SK-N-SH treated with all-trans-retinoic acid at 6 μM for 48 hours (cell line): ENCODE measurements around the gene CFAP161.

Experiments
- ATAC-seq: fragments of 200-7000 bp; cut with Tn5 transposase; 3 replicates; pipeline ENCODE4 v1.9.1; 2020; ENCODE audit warnings: mild to moderate bottlenecking, moderate library complexity
- ARNTL ChIP-seq: fragments of 450-650 bp; formaldehyde crosslinking; IDR thresholded peaks from 2 replicates; pipeline ENCODE4 v1.5.0; 2020; ENCODE audit warnings: low read depth, mild to moderate bottlenecking, moderate library complexity, borderline replicate concordance
- BACH2 ChIP-seq: fragments of 250-450 bp; sonication (Bioruptor Pico); IDR thresholded peaks from 2 replicates; pipeline ENCODE4 v1.9.0; 2021; ENCODE audit warnings: mild to moderate bottlenecking, borderline replicate concordance
- CSDC2 ChIP-seq: fragments of 250-450 bp; sonication (Bioruptor Pico); IDR thresholded peaks from 2 replicates; pipeline ENCODE4 v1.5.0; 2020; ENCODE audit warnings: mild to moderate bottlenecking, moderate library complexity
- ESRRG ChIP-seq: fragments of 250-450 bp; sonication (Bioruptor Pico); IDR thresholded peaks from 2 replicates; pipeline ENCODE4 v1.6.1; 2021; ENCODE audit warnings: mild to moderate bottlenecking
- GLIS3 ChIP-seq: fragments of 250-450 bp; sonication (Bioruptor Pico); IDR thresholded peaks from 2 replicates; pipeline ENCODE4 v1.5.0; 2020; ENCODE audit warnings: mild to moderate bottlenecking, moderate library complexity
- ISL1 ChIP-seq: fragments of 250-450 bp; sonication (Bioruptor Pico); IDR thresholded peaks from 2 replicates; pipeline ENCODE4 v2.1.2; 2022; ENCODE audit warnings: mild to moderate bottlenecking, moderate library complexity
- OSR1 ChIP-seq: fragments of 250-450 bp; sonication (Bioruptor Pico); IDR thresholded peaks from 2 replicates; pipeline ENCODE4 v1.8.0; 2022; ENCODE audit warnings: moderate library complexity, mild to moderate bottlenecking, inconsistent platforms
- POU6F1 ChIP-seq: fragments of 250-450 bp; sonication (Bioruptor Pico); IDR thresholded peaks from 2 replicates; pipeline ENCODE4 v1.8.0; 2021; ENCODE audit warnings: low read depth, mild to moderate bottlenecking, moderate library complexity, borderline replicate concordance
- PPARA ChIP-seq: fragments of 250-450 bp; sonication (Bioruptor Pico); IDR thresholded peaks from 2 replicates; pipeline ENCODE4 v1.5.0; 2020; ENCODE audit warnings: mild to moderate bottlenecking, borderline replicate concordance
- RARB ChIP-seq: fragments of 250-450 bp; sonication (Bioruptor Pico); IDR thresholded peaks from 2 replicates; pipeline ENCODE4 v1.8.0; 2021; ENCODE audit warnings: mild to moderate bottlenecking, moderate library complexity
- TCF4 ChIP-seq: fragments of 250-450 bp; sonication (Bioruptor Pico); IDR thresholded peaks from 2 replicates; pipeline ENCODE4 v1.8.0; 2021; ENCODE audit warnings: mild to moderate bottlenecking, moderate library complexity, borderline replicate concordance
- TOX ChIP-seq: fragments of 250-450 bp; sonication (Bioruptor Pico); IDR thresholded peaks from 2 replicates; pipeline ENCODE4 v1.8.0; 2021; ENCODE audit warnings: mild to moderate bottlenecking, moderate library complexity, borderline replicate concordance
- ZC3H10 ChIP-seq: fragments of 250-450 bp; sonication (Bioruptor Pico); IDR thresholded peaks from 2 replicates; pipeline ENCODE4 v1.5.1; 2021; ENCODE audit warnings: mild to moderate bottlenecking, moderate library complexity
- ZFP3 ChIP-seq: fragments of 250-450 bp; sonication (Bioruptor Pico); IDR thresholded peaks from 2 replicates; pipeline ENCODE4 v1.5.0; 2020; ENCODE audit warnings: mild to moderate bottlenecking, moderate library complexity
- ZFP30 ChIP-seq: fragments of 450-650 bp; formaldehyde crosslinking; IDR thresholded peaks from 2 replicates; pipeline ENCODE4 v1.5.0; 2022; ENCODE audit warnings: mild to moderate bottlenecking, moderate library complexity
- ZNF565 ChIP-seq: fragments of 450-650 bp; formaldehyde crosslinking; conservative IDR thresholded peaks from 2 replicates; pipeline ENCODE4 v1.5.0; 2020; ENCODE audit warnings: low read depth, mild to moderate bottlenecking, moderate library complexity
- ZNF70 ChIP-seq: fragments of 450-650 bp; formaldehyde crosslinking; IDR thresholded peaks from 2 replicates; pipeline ENCODE4 v1.5.0; 2020; ENCODE audit warnings: mild to moderate bottlenecking, moderate library complexity
- ZNF8 ChIP-seq: fragments of 450-650 bp; formaldehyde crosslinking; IDR thresholded peaks from 2 replicates; pipeline ENCODE4 v1.5.0; 2020; ENCODE audit warnings: mild to moderate bottlenecking, moderate library complexity
- TF ChIP-seq, protein P1 (sequence below): fragments of 250-450 bp; sonication (Bioruptor Pico); IDR thresholded peaks from 2 replicates; pipeline ENCODE4 v1.8.0; 2020; ENCODE audit warnings: mild to moderate bottlenecking, moderate library complexity, borderline replicate concordance
- TF ChIP-seq, protein P2 (sequence below): fragments of 250-450 bp; sonication (Bioruptor Pico); IDR thresholded peaks from 2 replicates; pipeline ENCODE4 v1.5.1; 2020; ENCODE audit warnings: low read depth, mild to moderate bottlenecking, moderate library complexity
- TF ChIP-seq, protein P3 (sequence below): fragments of 250-450 bp; sonication (Bioruptor Pico); IDR thresholded peaks from 2 replicates; pipeline ENCODE4 v1.5.0; 2020; ENCODE audit warnings: mild to moderate bottlenecking, moderate library complexity
- TF ChIP-seq, protein P4 (sequence below): fragments of 250-450 bp; sonication (Bioruptor Pico); IDR thresholded peaks from 2 replicates; pipeline ENCODE4 v1.5.1; 2021; ENCODE audit warnings: mild to moderate bottlenecking, moderate library complexity

CFAP161 gene

GRCh38 chr15:81170511-81170910, 36.4 kb downstream of the CFAP161 start (continued):
- TF ChIP-seq POU6F1: no peak
- no peak for TF ChIP-seq TOX (CRISPR knock-in tag)
- TF ChIP-seq, protein P1, sequence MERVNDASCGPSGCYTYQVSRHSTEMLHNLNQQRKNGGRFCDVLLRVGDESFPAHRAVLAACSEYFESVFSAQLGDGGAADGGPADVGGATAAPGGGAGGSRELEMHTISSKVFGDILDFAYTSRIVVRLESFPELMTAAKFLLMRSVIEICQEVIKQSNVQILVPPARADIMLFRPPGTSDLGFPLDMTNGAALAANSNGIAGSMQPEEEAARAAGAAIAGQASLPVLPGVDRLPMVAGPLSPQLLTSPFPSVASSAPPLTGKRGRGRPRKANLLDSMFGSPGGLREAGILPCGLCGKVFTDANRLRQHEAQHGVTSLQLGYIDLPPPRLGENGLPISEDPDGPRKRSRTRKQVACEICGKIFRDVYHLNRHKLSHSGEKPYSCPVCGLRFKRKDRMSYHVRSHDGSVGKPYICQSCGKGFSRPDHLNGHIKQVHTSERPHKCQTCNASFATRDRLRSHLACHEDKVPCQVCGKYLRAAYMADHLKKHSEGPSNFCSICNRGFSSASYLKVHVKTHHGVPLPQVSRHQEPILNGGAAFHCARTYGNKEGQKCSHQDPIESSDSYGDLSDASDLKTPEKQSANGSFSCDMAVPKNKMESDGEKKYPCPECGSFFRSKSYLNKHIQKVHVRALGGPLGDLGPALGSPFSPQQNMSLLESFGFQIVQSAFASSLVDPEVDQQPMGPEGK (CRISPR knock-in tag): no peak
- TF ChIP-seq ZFP30 (CRISPR knock-in tag): no peak
- no peak for TF ChIP-seq CSDC2 (CRISPR knock-in tag)
- no peak for TF ChIP-seq TCF4
- no peak for TF ChIP-seq ZC3H10 (CRISPR knock-in tag)
- no peak for TF ChIP-seq ZNF565 (CRISPR knock-in tag)
- no peak for TF ChIP-seq RARB (CRISPR knock-in tag)
- no peak for TF ChIP-seq ZFP3 (CRISPR knock-in tag)

DNA sequence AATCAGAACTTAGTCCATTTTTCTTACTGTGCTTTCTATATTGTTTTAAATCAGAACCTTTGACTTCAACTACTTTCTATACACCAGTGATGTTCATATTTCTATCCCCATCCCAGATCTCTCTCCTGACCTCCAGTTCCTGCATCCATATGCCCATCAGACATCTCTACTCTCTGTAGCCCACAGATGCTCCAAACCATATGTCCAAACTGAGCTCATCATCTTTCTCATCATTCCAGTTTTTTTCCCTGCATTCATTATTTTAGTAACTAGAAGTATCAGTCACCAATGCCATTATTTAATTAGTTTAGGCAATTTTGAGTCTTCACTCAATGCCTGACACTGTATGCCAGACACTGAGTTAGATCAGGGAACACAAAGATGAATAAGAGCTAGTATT, 37.2 kb downstream of the CFAP161 start:
- ATAC-seq: no peak
- TF ChIP-seq ISL1 (no peak), ZC3H10 (CRISPR knock-in tag) (no peak), ARNTL (CRISPR knock-in tag) (no peak), POU6F1 (no peak), RARB (CRISPR knock-in tag) (no peak)
- TF ChIP-seq, protein P2, sequence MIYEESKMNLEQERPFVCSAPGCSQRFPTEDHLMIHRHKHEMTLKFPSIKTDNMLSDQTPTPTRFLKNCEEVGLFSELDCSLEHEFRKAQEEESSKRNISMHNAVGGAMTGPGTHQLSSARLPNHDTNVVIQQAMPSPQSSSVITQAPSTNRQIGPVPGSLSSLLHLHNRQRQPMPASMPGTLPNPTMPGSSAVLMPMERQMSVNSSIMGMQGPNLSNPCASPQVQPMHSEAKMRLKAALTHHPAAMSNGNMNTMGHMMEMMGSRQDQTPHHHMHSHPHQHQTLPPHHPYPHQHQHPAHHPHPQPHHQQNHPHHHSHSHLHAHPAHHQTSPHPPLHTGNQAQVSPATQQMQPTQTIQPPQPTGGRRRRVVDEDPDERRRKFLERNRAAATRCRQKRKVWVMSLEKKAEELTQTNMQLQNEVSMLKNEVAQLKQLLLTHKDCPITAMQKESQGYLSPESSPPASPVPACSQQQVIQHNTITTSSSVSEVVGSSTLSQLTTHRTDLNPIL (CRISPR knock-in tag): no peak

- TF ChIP-seq CSDC2 (CRISPR knock-in tag): no peak
- no peak for TF ChIP-seq ZFP3 (CRISPR knock-in tag)
- no peak for TF ChIP-seq ISL1
- no peak for TF ChIP-seq BACH2
- TF ChIP-seq ZNF565 (CRISPR knock-in tag): no peak
- no peak for TF ChIP-seq TCF4
- TF ChIP-seq, protein P3, sequence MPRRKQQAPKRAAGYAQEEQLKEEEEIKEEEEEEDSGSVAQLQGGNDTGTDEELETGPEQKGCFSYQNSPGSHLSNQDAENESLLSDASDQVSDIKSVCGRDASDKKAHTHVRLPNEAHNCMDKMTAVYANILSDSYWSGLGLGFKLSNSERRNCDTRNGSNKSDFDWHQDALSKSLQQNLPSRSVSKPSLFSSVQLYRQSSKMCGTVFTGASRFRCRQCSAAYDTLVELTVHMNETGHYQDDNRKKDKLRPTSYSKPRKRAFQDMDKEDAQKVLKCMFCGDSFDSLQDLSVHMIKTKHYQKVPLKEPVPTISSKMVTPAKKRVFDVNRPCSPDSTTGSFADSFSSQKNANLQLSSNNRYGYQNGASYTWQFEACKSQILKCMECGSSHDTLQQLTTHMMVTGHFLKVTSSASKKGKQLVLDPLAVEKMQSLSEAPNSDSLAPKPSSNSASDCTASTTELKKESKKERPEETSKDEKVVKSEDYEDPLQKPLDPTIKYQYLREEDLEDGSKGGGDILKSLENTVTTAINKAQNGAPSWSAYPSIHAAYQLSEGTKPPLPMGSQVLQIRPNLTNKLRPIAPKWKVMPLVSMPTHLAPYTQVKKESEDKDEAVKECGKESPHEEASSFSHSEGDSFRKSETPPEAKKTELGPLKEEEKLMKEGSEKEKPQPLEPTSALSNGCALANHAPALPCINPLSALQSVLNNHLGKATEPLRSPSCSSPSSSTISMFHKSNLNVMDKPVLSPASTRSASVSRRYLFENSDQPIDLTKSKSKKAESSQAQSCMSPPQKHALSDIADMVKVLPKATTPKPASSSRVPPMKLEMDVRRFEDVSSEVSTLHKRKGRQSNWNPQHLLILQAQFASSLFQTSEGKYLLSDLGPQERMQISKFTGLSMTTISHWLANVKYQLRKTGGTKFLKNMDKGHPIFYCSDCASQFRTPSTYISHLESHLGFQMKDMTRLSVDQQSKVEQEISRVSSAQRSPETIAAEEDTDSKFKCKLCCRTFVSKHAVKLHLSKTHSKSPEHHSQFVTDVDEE (CRISPR knock-in tag): no peak
- TF ChIP-seq PPARA (CRISPR knock-in tag): no peak
- TF ChIP-seq ZC3H10 (CRISPR knock-in tag): no peak
- TF ChIP-seq TOX (CRISPR knock-in tag): no peak
- TF ChIP-seq ZNF70: no peak
- no peak for TF ChIP-seq RARB (CRISPR knock-in tag)
- no peak for TF ChIP-seq ZNF8
- TF ChIP-seq, protein P4, sequence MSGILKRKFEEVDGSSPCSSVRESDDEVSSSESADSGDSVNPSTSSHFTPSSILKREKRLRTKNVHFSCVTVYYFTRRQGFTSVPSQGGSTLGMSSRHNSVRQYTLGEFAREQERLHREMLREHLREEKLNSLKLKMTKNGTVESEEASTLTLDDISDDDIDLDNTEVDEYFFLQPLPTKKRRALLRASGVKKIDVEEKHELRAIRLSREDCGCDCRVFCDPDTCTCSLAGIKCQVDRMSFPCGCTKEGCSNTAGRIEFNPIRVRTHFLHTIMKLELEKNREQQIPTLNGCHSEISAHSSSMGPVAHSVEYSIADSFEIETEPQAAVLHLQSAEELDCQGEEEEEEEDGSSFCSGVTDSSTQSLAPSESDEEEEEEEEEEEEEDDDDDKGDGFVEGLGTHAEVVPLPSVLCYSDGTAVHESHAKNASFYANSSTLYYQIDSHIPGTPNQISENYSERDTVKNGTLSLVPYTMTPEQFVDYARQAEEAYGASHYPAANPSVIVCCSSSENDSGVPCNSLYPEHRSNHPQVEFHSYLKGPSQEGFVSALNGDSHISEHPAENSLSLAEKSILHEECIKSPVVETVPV (CRISPR knock-in tag): no peak
- no peak for TF ChIP-seq ESRRG (CRISPR knock-in tag)
- TF ChIP-seq, protein P2 (CRISPR knock-in tag): no peak
- TF ChIP-seq POU6F1: no peak
- TF ChIP-seq GLIS3 (CRISPR knock-in tag): no peak
- no peak for TF ChIP-seq OSR1 (CRISPR knock-in tag)
- no peak for ATAC-seq
Observed at GRCh38 chr15:81174125-81174791, 40.2 kb downstream of the CFAP161 start.
